GM12801 (cell line): ENCODE measurements around the gene CNTNAP4.

Source experiments
- TF ChIP-seq, protein P1 (sequence below): IDR thresholded peaks from one replicate; pipeline ENCODE4 v1.5.1; 2011; ENCODE audit warnings: control low read depth; ENCODE audit not compliant: insufficient read length; ENCODE audit errors: extremely low read depth

Gene CNTNAP4

GRCh38 chr16:76376988-76377387 lies 99.8 kb downstream of the CNTNAP4 start:
- TF ChIP-seq, protein P1, sequence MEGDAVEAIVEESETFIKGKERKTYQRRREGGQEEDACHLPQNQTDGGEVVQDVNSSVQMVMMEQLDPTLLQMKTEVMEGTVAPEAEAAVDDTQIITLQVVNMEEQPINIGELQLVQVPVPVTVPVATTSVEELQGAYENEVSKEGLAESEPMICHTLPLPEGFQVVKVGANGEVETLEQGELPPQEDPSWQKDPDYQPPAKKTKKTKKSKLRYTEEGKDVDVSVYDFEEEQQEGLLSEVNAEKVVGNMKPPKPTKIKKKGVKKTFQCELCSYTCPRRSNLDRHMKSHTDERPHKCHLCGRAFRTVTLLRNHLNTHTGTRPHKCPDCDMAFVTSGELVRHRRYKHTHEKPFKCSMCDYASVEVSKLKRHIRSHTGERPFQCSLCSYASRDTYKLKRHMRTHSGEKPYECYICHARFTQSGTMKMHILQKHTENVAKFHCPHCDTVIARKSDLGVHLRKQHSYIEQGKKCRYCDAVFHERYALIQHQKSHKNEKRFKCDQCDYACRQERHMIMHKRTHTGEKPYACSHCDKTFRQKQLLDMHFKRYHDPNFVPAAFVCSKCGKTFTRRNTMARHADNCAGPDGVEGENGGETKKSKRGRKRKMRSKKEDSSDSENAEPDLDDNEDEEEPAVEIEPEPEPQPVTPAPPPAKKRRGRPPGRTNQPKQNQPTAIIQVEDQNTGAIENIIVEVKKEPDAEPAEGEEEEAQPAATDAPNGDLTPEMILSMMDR = no peak

DNA sequence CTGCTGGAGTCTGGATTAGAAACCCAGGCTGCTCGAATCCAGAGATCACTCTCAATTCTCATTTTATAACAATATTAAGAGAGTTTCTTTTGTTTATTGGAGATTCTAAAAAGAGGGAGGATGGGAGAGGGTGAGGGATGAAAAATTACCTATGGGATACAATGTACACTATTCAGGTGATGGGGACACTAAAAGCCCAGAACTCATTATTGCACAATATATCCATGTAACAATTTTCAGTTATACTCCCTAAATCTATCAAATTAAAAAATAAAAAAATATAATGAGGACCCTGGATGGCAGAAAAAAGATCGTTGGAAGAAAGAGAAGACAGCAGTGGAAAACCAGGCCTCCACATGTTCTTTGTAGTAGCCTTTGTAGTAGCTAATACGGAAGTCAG lies 100.8 kb downstream of the CNTNAP4 start:
- TF ChIP-seq, protein P1 = no peak

DNA sequence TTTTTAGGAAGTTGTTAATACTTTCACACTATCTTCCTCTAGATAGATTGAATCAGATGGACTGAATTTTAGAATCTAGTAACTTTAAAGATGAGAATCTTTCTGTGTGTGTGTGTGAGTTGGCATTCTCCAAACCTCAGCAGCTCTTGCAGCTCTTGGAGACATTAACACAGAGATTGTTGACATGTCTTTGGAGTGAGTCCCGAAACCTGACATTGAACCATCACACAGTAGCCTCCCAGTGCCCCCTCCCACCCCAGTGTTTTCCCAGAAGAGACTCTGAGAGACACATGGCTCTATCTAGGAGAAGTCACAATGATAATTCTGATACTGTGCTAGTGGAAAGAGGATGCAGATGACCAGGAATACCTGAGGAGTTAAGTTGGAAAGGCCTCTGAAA lies 103.9 kb downstream of the CNTNAP4 start:
- TF ChIP-seq, protein P1 = no peak

GRCh38 chr16:76385601-76386230 lies 108.5 kb downstream of the CNTNAP4 start:
- TF ChIP-seq, protein P1 = no peak

DNA sequence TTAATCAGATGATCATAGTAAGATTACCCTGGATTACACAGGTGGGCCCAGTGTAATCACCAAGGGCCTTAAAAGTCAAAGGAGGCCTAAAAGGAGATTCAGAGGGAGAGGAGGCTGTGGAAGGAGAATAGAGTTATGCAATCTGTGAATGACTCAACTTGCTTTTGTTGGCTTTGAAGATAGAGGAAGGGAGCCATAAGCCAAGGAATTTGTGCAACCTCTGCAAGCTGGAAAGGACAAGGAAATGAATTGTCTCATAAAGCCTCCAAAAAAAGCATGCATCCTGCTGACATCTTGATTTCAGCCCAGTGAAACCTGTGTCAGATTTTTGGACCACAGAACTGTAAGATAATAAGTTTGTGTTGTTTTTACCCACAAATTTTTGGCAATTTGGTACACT lies 109.6 kb downstream of the CNTNAP4 start:
- TF ChIP-seq, protein P1 = no peak

DNA sequence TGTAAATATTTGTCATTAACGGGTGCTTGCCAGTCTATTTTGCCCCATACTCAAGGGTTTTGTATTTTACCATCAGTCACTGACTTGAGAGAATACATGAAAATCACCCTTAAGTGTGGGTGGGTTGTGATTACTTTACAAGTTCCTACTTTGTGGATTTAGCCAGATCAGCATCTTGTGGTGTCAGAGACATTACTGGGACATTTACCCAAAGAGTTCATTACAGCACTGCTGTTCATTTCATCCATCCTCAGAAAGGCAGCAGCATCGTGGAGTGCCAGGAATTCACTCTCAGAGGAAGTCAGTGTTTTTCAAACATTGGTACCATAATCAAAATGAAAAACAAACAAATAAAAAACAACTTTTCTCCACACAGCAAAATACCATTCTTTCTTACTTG lies 110.8 kb downstream of the CNTNAP4 start:
- TF ChIP-seq, protein P1 = no peak

DNA sequence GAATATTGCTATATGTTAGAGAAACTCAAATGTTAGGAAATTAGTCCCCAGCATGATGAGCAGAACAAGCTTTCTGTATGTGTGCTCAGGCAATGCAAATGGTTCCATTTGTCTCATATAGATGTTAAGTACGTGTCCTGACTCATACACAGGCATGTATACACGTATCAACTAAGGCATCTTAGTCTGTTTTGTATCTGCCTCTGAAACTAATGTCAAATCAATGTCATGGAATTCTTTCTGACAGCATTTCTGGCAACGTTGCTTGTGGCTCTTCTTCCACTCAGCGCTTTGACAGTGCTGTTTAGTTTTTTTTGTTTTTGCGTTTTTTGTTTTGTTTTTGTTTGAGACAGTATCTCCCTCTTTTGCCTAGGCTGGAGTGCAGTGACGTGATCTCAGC lies 111.9 kb downstream of the CNTNAP4 start:
- TF ChIP-seq, protein P1 = no peak
